ENCODE data around the gene DZIP1L.

Gene DZIP1L

DNA sequence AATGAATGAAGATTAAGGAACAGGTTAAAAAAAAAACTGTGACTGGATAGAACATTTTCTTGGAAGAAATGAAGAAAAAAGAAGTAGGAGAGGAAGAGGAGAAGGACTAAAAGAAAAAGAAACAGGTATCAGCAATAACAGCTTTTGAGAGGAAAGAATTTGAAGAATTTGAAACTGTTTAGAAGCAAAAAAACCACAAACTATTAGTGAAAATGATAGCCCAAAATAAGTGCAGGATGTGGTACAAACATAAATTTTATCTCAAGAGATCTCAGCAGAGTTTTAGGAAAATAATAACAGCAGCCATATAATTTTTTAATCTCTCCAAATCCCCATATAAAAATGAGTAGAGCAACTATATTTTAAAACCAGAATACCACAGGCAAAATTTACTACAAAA lies 25.5 kb upstream of the DZIP1L start:
- TF ChIP-seq, protein P1, sequence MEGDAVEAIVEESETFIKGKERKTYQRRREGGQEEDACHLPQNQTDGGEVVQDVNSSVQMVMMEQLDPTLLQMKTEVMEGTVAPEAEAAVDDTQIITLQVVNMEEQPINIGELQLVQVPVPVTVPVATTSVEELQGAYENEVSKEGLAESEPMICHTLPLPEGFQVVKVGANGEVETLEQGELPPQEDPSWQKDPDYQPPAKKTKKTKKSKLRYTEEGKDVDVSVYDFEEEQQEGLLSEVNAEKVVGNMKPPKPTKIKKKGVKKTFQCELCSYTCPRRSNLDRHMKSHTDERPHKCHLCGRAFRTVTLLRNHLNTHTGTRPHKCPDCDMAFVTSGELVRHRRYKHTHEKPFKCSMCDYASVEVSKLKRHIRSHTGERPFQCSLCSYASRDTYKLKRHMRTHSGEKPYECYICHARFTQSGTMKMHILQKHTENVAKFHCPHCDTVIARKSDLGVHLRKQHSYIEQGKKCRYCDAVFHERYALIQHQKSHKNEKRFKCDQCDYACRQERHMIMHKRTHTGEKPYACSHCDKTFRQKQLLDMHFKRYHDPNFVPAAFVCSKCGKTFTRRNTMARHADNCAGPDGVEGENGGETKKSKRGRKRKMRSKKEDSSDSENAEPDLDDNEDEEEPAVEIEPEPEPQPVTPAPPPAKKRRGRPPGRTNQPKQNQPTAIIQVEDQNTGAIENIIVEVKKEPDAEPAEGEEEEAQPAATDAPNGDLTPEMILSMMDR (IDR thresholded peaks at IDR 0.05; ENCODE audit: unreplicated experiment in 3 of 3) = no peak
- Mint-ChIP-seq H3K27me3 (ENCODE audit: low read depth) (no peaks in the 10 kb centered on the region), H3K4me1 (no peaks in the 10 kb centered on the region), H3K9me3 (peaks cover 3% of the 10 kb centered on the region), H3K36me3 (ENCODE audit: low read depth) (no peaks in the 10 kb centered on the region), H3K4me3 (no peak overlapping the region), H3K27ac (no peak overlapping the region)

DNA sequence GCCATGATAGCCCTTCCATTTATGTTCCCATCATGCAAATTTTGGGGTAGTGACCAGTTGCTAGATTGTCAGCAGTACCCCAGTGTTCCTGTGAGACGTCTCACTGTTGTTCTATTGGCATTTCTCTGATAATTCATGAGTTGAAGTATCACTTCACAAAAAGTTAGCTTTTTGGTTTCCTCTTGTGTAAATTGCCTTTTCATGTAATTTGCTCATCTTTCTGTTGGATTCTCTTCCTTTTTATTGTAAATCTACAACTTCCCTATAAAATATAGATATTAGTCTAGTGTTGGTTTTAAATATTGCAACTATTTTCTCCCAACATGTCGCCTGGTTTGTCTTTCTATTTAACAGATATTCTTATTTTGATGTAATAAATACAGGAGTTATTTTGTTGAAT lies 24.3 kb upstream of the DZIP1L start:
- TF ChIP-seq, protein P1 (IDR thresholded peaks at IDR 0.05; ENCODE audit: unreplicated experiment in 3 of 3) = no peak
- Mint-ChIP-seq H3K27me3 (ENCODE audit: low read depth) (no peaks in the 10 kb centered on the region), H3K27ac (no peak overlapping the region), H3K4me3 (no peak overlapping the region), H3K36me3 (ENCODE audit: low read depth) (no peaks in the 10 kb centered on the region), H3K4me1 (no peaks in the 10 kb centered on the region), H3K9me3 (peaks cover 3% of the 10 kb centered on the region)

DNA sequence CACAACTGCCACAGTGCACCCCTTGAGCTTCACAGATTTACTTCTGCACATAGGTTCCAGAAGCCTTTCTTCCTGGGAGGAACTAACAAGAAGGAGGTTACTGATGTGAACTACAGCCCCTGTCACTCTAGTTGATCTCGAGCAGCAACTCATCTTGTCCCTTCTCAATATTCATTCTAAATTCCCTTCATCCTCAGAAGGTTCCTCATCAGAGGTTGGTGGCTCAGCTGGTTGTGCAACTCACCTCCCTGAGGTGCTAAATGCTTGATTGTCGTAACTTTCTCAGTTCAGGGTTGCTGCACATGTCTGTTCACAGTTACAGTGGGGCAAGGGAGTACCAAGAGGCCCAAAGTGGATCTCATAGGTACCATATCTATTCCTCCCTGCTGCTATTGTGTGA lies 22.5 kb upstream of the DZIP1L start:
- no peaks in the 10 kb centered on the region for H3K4me1 Mint-ChIP-seq
- H3K27me3 Mint-ChIP-seq (ENCODE audit: low read depth) = no peaks in the 10 kb centered on the region
- H3K36me3 Mint-ChIP-seq (ENCODE audit: low read depth) = no peaks in the 10 kb centered on the region
- H3K9me3 Mint-ChIP-seq = no peaks in the 10 kb centered on the region
- H3K27ac Mint-ChIP-seq = no peak overlapping the region
- H3K4me3 Mint-ChIP-seq = no peak overlapping the region
- TF ChIP-seq, protein P1 (IDR thresholded peaks at IDR 0.05; ENCODE audit: unreplicated experiment in 3 of 3) = no peak

DNA sequence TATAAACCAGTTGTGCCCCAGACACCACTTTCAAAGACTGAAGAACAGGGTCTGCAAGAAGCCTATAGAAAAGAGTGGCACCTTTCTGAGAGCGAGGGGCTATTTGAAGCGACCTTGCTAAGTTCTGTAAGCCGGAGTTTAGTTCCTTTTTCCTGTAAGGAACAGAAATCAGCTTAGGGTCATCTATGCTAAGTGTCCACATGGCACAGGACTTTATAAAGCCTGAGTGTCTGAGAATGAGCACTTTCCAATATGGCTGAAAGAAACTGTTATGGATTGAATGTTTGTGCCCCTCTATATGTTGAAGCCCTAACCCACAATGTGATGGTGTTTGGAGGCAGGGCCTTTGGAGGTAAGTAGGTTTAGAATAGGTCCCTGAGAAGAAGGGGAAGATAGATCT lies 20.8 kb upstream of the DZIP1L start:
- Mint-ChIP-seq H3K4me1 (no peaks in the 10 kb centered on the region), H3K27me3 (ENCODE audit: low read depth) (no peaks in the 10 kb centered on the region), H3K9me3 (no peaks in the 10 kb centered on the region), H3K36me3 (ENCODE audit: low read depth) (no peaks in the 10 kb centered on the region), H3K27ac (no peak overlapping the region), H3K4me3 (no peak overlapping the region)
- TF ChIP-seq, protein P1 (IDR thresholded peaks at IDR 0.05; ENCODE audit: unreplicated experiment in 3 of 3) = no peak

DNA sequence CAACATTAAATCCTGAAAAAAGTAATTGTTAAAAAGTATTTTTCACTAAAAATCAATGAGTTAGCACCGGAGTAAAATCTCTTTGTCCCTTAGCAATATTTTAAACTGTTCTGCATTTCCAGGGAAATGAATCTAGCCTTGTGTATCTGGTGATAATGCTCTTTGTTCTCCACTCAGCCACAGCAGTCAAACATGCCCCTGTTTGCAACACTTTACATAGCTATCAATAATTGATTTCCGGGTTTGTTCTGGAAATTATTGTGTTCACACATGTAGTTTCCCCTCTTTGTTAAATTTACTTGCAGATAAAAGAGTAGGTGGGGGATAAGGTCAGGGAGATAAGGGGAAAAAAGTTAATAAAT lies 20.4 kb upstream of the DZIP1L start:
- Mint-ChIP-seq H3K36me3 (ENCODE audit: low read depth) (no peaks in the 10 kb centered on the region), H3K4me3 (no peak overlapping the region), H3K9me3 (no peaks in the 10 kb centered on the region), H3K27me3 (ENCODE audit: low read depth) (no peaks in the 10 kb centered on the region), H3K4me1 (no peaks in the 10 kb centered on the region), H3K27ac (no peak overlapping the region)
- TF ChIP-seq, protein P1 (IDR thresholded peaks at IDR 0.05; ENCODE audit: unreplicated experiment in 3 of 3) = no peak

DNA sequence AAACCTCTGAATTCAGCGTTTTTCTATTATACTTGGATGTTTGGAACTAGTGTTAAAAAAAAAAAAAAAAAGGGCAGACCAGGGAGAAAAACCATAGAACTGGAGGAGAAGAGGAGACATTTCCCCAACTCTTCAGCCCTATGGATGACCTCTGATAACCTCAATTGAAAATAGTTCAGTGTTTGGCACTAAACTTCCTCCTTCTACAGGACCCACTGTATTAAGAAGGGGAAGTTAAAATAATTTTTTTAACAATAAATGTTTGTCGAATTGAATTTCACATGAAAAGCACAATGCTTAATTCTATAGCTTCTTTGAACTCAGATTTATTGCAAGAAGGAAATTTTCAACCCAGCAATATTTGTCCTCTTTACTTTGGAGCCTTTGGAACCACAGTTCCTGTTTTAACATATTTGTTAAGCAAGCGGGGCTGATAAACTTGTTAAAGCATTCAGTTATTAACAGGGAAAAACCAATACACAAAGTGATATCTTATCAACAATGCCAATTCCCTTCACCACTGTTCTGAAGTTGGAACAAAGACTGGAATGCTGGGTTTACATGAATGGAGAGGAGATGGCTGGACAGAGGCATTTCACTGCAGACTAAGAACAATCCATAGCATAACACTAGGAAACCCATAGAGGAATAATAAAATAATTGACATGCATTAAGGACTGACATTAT lies 19.9 kb upstream of the DZIP1L start:
- H3K4me1 Mint-ChIP-seq = no peaks in the 10 kb centered on the region
- H3K27me3 Mint-ChIP-seq (ENCODE audit: low read depth) = no peaks in the 10 kb centered on the region
- H3K36me3 Mint-ChIP-seq (ENCODE audit: low read depth) = no peaks in the 10 kb centered on the region
- TF ChIP-seq, protein P1 (IDR thresholded peaks at IDR 0.05; ENCODE audit: unreplicated experiment in 3 of 3) = no peak
- H3K9me3 Mint-ChIP-seq = no peaks in the 10 kb centered on the region
- H3K4me3 Mint-ChIP-seq = no peak overlapping the region
- H3K27ac Mint-ChIP-seq = no peak overlapping the region
